Mammary epithelial cell (primary cell): Measurements from ENCODE around the gene RELCH.

Source experiments
- CTCF ChIP-seq, 2 donors: IDR thresholded peaks in 1 of 2; conservative IDR thresholded peaks in 1 of 2; 2 replicates each; pipeline ENCODE4 v1.5.1; 2011 to 2012; ENCODE audit warnings: inconsistent platforms in 2 of 2, low read length in 2 of 2, mild to moderate bottlenecking in 2 of 2, control low read depth in 1 of 2, low read depth in 1 of 2; ENCODE audit not compliant: insufficient read depth in 1 of 2; ENCODE audit errors: extremely low read depth in 1 of 2
- EZH2 ChIP-seq: IDR thresholded peaks from 2 replicates; pipeline ENCODE4 v1.6.1; 2012; ENCODE audit warnings: low read length, inconsistent platforms, borderline replicate concordance

- TF ChIP-seq CTCF (conservative IDR thresholded peaks at IDR 0.05 in 1 of 2, IDR thresholded peaks at IDR 0.05 in 1 of 2; ENCODE audit: extremely low read depth in 1 of 2, insufficient read depth in 1 of 2, low read depth in 1 of 2, low read length in 2 of 2): no peak
- no peak for TF ChIP-seq EZH2
Measured at GRCh38 chr18:62242955-62243354, 55.9 kb downstream of the RELCH start.
